Smooth muscle cell of bladder (primary cell): ENCODE measurements around the gene IFI27L1. TPM values are rescaled to one million over a fixed set of nuclear protein-coding genes. Genes with fewer than 3 reads are reported as not detected.

ENCODE experiments used
- total RNA-seq: library from RNA; depleted of rRNA; stranded (reverse); fragments of >200 nt; gene quantifications from 2 replicates; pipeline ENCODE4 v1.2.3, GENCODE V29; 2014

The IFI27L1 gene
- 15.9 and 17.7 TPM in 2 replicates for total RNA-seq

DNA sequence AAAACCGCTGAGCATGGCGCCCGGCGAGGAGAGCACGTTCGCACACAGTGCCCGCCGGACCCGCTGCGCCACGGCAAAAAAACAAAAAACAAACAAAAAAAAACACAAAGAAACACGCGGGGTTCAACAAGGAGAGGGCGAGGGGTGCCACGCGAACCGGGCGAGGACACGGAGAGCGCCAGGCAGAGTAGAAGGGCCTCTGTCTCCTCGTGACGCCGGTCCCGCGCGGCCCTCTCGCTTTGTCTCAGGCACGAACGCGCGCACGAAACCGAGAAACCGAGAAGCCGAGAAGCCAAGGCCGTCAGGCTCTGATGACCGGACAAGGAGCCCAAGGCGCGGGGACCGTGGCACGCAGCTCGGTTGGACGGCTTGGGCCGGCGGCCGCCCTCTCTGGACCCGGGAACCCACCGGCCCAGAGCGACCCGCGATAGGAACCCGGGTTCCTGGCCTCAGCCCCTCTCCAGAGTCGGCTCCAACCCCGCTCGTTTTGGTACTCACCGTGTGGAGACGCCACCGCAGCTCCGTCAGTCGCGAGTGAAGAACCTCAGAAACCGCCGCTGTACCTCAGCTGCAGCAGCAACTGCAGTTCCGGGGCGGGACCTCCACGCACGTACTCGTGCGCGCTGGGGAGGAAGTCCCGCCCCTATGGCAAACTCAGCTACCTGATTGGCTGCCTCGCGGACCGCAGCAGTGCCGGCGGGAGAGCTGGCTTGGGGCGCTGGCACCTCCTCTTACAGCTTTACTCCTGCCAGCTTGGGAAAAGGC, at the start of gene IFI27L1, which contains the start of gene DDX24:
Gene IFI27L1, plus strand, starts transcription at position 690 of the 765 bp plus-strand sequence. CDS start 15,628 bp downstream, outside the sequence.
Gene DDX24, minus strand, starts transcription at position 582 of the 765 bp plus-strand sequence. CDS start 1,460 bp downstream, outside the sequence.

GRCh38 chr14:94110552-94111181, 29.6 kb downstream of the IFI27L1 start, which contains the start of gene IFI27:
TSS of gene IFI27 (plus strand) at chr14:94110736.

GRCh38 chr14:94129111-94129757, 48.1 kb downstream of the IFI27L1 start, which contains the start of gene IFI27L2:
TSS of gene IFI27L2 (minus strand) at chr14:94129604. CDS start at chr14:94129564, 40 bp downstream.

Other genes starting within 250 kb of the IFI27L1 start
- not detected in 2 replicates for gene FAM181A, start 154.0 kb upstream of the IFI27L1 start, total RNA-seq
- 0.28 and 0.55 TPM in 2 replicates for gene ASB2, start 104.7 kb upstream of the IFI27L1 start, total RNA-seq
- not detected in 2 replicates for gene CCDC197, start 84.0 kb upstream of the IFI27L1 start, total RNA-seq
- 0.85 and 0.92 TPM in 2 replicates for gene OTUB2, start 55.0 kb upstream of the IFI27L1 start, total RNA-seq
- 97.8 and 132 TPM in 2 replicates for gene DDX24, start 108 bp upstream of the IFI27L1 start, total RNA-seq
- gene IFI27, start 29.4 kb downstream of the IFI27L1 start, total RNA-seq: 14.3 and 16.4 TPM in 2 replicates
- 223 and 280 TPM in 2 replicates for gene IFI27L2, start 48.3 kb downstream of the IFI27L1 start, total RNA-seq
- 1.7 and 4.1 TPM in 2 replicates for gene PPP4R4, start 93.0 kb downstream of the IFI27L1 start, total RNA-seq
- not detected in 2 replicates for gene SERPINA10, start 212.0 kb downstream of the IFI27L1 start, total RNA-seq
- not detected in 2 replicates for gene SERPINA6, start 242.0 kb downstream of the IFI27L1 start, total RNA-seq